ENCODE data around the gene TRIM71. TPM values are rescaled to one million over a fixed set of nuclear protein-coding genes. Genes with fewer than 3 reads are reported as not detected.

TRIM71 gene
- total RNA-seq, 1 experiment from 2014 or later: 0.18 TPM

DNA sequence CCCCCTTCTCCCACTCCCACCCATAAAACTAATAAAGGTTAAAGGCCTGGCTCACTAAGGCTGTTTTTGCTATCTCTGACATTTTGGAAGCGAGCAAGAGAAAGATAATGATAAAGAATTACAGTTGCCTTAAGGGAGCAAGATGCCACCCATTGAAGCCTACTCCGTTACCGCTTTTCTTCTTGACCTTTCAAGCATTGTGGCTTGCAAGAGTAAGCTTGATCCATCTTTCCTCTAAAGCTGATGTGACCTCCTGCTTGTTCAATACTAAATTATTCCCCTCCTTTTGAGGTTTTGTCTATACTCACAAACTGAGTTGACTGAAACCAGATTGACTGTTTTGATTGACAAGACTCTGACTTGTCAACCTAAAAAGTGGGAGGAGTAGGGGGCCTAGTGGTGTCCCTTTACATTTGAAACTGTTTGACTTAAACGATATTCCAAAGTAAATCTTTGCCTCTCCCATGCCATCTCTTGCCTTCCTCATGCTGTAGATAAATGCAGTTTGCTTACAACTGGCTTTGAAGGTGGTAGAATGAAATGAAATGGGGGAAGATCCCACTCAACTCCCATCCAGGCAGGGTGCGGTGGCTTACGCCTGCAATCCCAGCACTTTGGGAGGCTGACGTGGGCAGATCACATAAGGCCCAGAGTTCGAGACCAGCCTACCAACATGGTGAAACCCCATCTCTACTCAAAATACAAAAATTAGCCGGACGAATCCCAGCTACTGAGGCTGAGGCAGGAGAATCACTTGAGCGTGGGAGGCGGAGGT is 8.0 kb downstream of the TRIM71 start:
- TF ChIP-seq, protein P1, sequence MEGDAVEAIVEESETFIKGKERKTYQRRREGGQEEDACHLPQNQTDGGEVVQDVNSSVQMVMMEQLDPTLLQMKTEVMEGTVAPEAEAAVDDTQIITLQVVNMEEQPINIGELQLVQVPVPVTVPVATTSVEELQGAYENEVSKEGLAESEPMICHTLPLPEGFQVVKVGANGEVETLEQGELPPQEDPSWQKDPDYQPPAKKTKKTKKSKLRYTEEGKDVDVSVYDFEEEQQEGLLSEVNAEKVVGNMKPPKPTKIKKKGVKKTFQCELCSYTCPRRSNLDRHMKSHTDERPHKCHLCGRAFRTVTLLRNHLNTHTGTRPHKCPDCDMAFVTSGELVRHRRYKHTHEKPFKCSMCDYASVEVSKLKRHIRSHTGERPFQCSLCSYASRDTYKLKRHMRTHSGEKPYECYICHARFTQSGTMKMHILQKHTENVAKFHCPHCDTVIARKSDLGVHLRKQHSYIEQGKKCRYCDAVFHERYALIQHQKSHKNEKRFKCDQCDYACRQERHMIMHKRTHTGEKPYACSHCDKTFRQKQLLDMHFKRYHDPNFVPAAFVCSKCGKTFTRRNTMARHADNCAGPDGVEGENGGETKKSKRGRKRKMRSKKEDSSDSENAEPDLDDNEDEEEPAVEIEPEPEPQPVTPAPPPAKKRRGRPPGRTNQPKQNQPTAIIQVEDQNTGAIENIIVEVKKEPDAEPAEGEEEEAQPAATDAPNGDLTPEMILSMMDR (IDR thresholded peaks at IDR 0.05): no peak
- TF ChIP-seq TCF7L2 (IDR thresholded peaks at IDR 0.05; ENCODE audit: low read depth, low read length) (no peak), SIN3A (IDR thresholded peaks at IDR 0.05; ENCODE audit: borderline replicate concordance, insufficient read depth, low read depth, low read length) (no peak), POLR2AphosphoS5 (IDR thresholded peaks at IDR 0.05; ENCODE audit: low read depth, low read length) (no peak)
- TF ChIP-seq, protein P2, sequence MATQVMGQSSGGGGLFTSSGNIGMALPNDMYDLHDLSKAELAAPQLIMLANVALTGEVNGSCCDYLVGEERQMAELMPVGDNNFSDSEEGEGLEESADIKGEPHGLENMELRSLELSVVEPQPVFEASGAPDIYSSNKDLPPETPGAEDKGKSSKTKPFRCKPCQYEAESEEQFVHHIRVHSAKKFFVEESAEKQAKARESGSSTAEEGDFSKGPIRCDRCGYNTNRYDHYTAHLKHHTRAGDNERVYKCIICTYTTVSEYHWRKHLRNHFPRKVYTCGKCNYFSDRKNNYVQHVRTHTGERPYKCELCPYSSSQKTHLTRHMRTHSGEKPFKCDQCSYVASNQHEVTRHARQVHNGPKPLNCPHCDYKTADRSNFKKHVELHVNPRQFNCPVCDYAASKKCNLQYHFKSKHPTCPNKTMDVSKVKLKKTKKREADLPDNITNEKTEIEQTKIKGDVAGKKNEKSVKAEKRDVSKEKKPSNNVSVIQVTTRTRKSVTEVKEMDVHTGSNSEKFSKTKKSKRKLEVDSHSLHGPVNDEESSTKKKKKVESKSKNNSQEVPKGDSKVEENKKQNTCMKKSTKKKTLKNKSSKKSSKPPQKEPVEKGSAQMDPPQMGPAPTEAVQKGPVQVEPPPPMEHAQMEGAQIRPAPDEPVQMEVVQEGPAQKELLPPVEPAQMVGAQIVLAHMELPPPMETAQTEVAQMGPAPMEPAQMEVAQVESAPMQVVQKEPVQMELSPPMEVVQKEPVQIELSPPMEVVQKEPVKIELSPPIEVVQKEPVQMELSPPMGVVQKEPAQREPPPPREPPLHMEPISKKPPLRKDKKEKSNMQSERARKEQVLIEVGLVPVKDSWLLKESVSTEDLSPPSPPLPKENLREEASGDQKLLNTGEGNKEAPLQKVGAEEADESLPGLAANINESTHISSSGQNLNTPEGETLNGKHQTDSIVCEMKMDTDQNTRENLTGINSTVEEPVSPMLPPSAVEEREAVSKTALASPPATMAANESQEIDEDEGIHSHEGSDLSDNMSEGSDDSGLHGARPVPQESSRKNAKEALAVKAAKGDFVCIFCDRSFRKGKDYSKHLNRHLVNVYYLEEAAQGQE (IDR thresholded peaks at IDR 0.05; ENCODE audit: insufficient read depth in 1 of 2, low read depth in 2 of 2, low read length in 1 of 2): no peak
- ATAC-seq: no peak
- ChIA-PET POLR2A (interaction anchor here (0.5 kb wide), 1 partner anchor 865 kb away, joined by 15 read pairs; no protein-coding TSS in a partner anchor), CTCF (no interaction called here)
- no peak for DNase-seq (ENCODE audit: low read depth, low spot score)
- BruUV-seq (replicated peaks): no TSS peak
- in situ Hi-C loops (cut with HindIII; ENCODE audit: low pct_unique_long_range_greater_than_20kb, low sequenced_read_pairs) (no loop called here), intact Hi-C loops (cut with micrococcal nuclease; ENCODE audit: unreplicated experiment) (no loop called here)
- no peaks in the 10 kb centered on the region for H3K36me3 ChIP-seq (ENCODE audit: control insufficient read depth, insufficient read depth, low read length)
- no peaks in the 10 kb centered on the region; the same call in none of the 2 replicates for H3K27me3 ChIP-seq (ENCODE audit: control insufficient read depth, insufficient read depth, low read length)
- H3K4me3 ChIP-seq (ENCODE audit: low read depth in 2 of 2, low read length in 2 of 2): no peak overlapping the region
- H3K9me3 ChIP-seq (ENCODE audit: control insufficient read depth, insufficient read depth, low read depth, low read length): no peaks in the 10 kb centered on the region
- no peaks in the 10 kb centered on the region for H3K4me1 ChIP-seq (ENCODE audit: control insufficient read depth, insufficient read depth, low read length)
- H3K27ac ChIP-seq (ENCODE audit: low read length): no peak overlapping the region

DNA sequence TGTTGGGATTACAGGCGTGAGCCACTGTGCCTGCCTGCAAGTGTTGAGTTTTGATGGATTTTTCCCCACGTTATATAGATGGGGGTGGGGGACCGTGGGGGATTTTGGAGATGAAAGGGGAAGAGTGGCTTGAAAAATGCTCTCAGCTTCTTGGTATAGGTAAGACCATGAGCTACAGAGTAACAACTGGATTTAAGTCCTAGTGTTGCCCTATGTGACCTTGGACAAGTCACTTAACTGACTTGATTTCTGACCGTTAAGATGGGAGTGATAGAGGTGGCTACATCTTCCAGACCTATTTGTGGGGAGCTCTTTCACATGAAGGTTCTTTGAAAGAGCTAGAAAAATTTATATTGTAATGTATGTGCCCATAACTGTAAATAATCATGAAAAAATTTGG is 13.3 kb downstream of the TRIM71 start:
- no peaks in the 10 kb centered on the region for H3K36me3 ChIP-seq (ENCODE audit: control insufficient read depth, insufficient read depth, low read length)
- H3K27me3 ChIP-seq (ENCODE audit: control insufficient read depth, insufficient read depth, low read length): peaks cover 11% of the 10 kb centered on the region
- H3K9me3 ChIP-seq (ENCODE audit: control insufficient read depth, insufficient read depth, low read depth, low read length): no peaks in the 10 kb centered on the region
- ATAC-seq (no peak), DNase-seq (ENCODE audit: low read depth, low spot score) (no peak)
- H3K4me1 ChIP-seq (ENCODE audit: control insufficient read depth, insufficient read depth, low read length): no peaks in the 10 kb centered on the region
- intact Hi-C loops (cut with micrococcal nuclease; ENCODE audit: unreplicated experiment): no loop called here
- POLR2A ChIA-PET: interaction anchor here (0.7 kb wide), 1 partner anchor 116 kb away, joined by 6 read pairs; no protein-coding TSS in a partner anchor
- CTCF ChIA-PET: interaction anchor here (0.7 kb wide), 1 partner anchor 49 kb away, joined by 3 read pairs; no protein-coding TSS in a partner anchor
- no peak overlapping the region for H3K27ac ChIP-seq (ENCODE audit: low read length)
- no peak overlapping the region for H3K4me3 ChIP-seq (ENCODE audit: low read depth in 2 of 2, low read length in 2 of 2)
- in situ Hi-C loops (cut with HindIII; ENCODE audit: low pct_unique_long_range_greater_than_20kb, low sequenced_read_pairs): no loop called here
- no peak for TF ChIP-seq POLR2AphosphoS5 (IDR thresholded peaks at IDR 0.05; ENCODE audit: low read depth, low read length)
- TF ChIP-seq TCF7L2 (IDR thresholded peaks at IDR 0.05; ENCODE audit: low read depth, low read length): no peak
- no peak for TF ChIP-seq SIN3A (IDR thresholded peaks at IDR 0.05; ENCODE audit: borderline replicate concordance, insufficient read depth, low read depth, low read length)
- TF ChIP-seq, protein P2 (IDR thresholded peaks at IDR 0.05; ENCODE audit: insufficient read depth in 1 of 2, low read depth in 2 of 2, low read length in 1 of 2): no peak
- TF ChIP-seq, protein P1 (IDR thresholded peaks at IDR 0.05): no peak
- no TSS peak for BruUV-seq (replicated peaks)

Data from Panc1 (cell line).